Ishikawa (cell line): ENCODE measurements around the gene SLCO3A1.

Experiments used
- EP300 ChIP-seq: IDR thresholded peaks from 2 replicates; pipeline ENCODE4 v1.6.1; 2012; ENCODE audit warnings: borderline replicate concordance
- RAD21 ChIP-seq: IDR thresholded peaks from 2 replicates; pipeline ENCODE4 v1.6.1; 2012; ENCODE audit warnings: low read depth
- TAF1 ChIP-seq: IDR thresholded peaks from 2 replicates; pipeline ENCODE4 v1.6.1; 2012; ENCODE audit warnings: low read depth, mild to moderate bottlenecking
- YY1 ChIP-seq: IDR thresholded peaks from 2 replicates; pipeline ENCODE4 v1.6.1; 2012; ENCODE audit warnings: low read depth

- TF ChIP-seq TAF1 (no peak), YY1 (peak; percentile 49; the same call in 1 of the 2 replicates), RAD21 (peak; percentile 72), EP300 (no peak)
Measured at GRCh38 chr15:92077353-92078085, 224.0 kb downstream of the SLCO3A1 start.
